Right lobe of liver (tissue), 6 donors: ENCODE data around the gene FAM78B. TPM values are rescaled to one million over a fixed set of nuclear protein-coding genes. Genes with fewer than 3 reads are reported as not detected.
A peak's percentile ranks its signal among the peaks of the same experiment; 100 is the strongest.

Experiments
- ATAC-seq, 4 donors: fragments of 200-7000 bp; cut with Tn5 transposase; one replicate each; pipeline ENCODE4 v1.9.1; 2020; ENCODE audit warnings: mild to moderate bottlenecking in 4 of 4, moderate library complexity in 4 of 4
- DNase-seq, 3 donors: peaks; one replicate each; pipeline ENCODE4 v3.0.0-alpha.2; 2020
- H3K27ac ChIP-seq, 3 donors: fragments of 200-600 bp; one replicate each; pipeline ENCODE4 v1.8.0; 2022
- H3K27me3 ChIP-seq, 2 donors: fragments of 200-600 bp; one replicate each; pipeline ENCODE4 v1.8.0; 2022
- H3K36me3 ChIP-seq, 4 donors: fragments of 200-600 bp; sonication (generic) in 1 of 4; one replicate each; pipeline versions ENCODE4 v1.5.1 to v1.8.0; 2017 to 2022; ENCODE audit warnings: control low read depth in 1 of 4
- H3K4me1 ChIP-seq, 4 donors: fragments of 200-600 bp; sonication (generic) in 1 of 4; one replicate each; pipeline versions ENCODE4 v1.5.1 to v1.8.0; 2017 to 2022; ENCODE audit warnings: control low read depth in 1 of 4
- H3K4me3 ChIP-seq, 3 donors: fragments of 200-600 bp; one replicate each; pipeline ENCODE4 v1.8.0; 2022
- H3K9me3 ChIP-seq, 4 donors: fragments of 200-600 bp; sonication (generic) in 1 of 4; one replicate each; pipeline versions ENCODE4 v1.5.1 to v1.8.0; 2017 to 2022; ENCODE audit warnings: control low read depth in 1 of 4
- CTCF ChIP-seq, 4 donors: fragments of 200-600 bp in 3 of 4; fragments of 450-650 bp in 1 of 4; IDR thresholded peaks; one replicate each; pipeline versions ENCODE4 v1.5.1 to v1.8.0; 2016 to 2022; ENCODE audit warnings: antibody characterized with exemption in 4 of 4, mild to moderate bottlenecking in 2 of 4
- POLR2A ChIP-seq: fragments of 450-650 bp; IDR thresholded peaks from one replicate; pipeline ENCODE4 v1.6.1; 2017; ENCODE audit warnings: antibody characterized with exemption, mild to moderate bottlenecking
- WGBS: methylation state at CpG from one replicate; pipeline ENCODE4 v1.1.6; 2018; ENCODE audit warnings: low coverage, low lambda C conversion rate; ENCODE audit not compliant: insufficient coverage; ENCODE audit errors: missing lambda C conversion rate; 5-methylcytosine and 5-hydroxymethylcytosine counted together
- intact Hi-C, 2 donors: fragments of 100-400 bp; cut with DNase I; formaldehyde crosslinking; loops; one replicate each; pipeline versions ENCODE4 v1.11.2 to v1.14.1; 2022
- total RNA-seq, 6 experiments: library from RNA; depleted of rRNA in 2 of 6; stranded (reverse); fragments of >200 nt in 2 of 6; fragmentation: NEBNext Ultra II Directional in 3 of 6; extraction: Animal tissue kit (Norgen Biotek cat#: 25700) in 3 of 6; gene quantifications; one replicate each; pipeline versions ENCODE4 v1.1.0 to v1.2.4, GENCODE V29; 2016 to 2023
- donor health status: DM: no; HTN: yes; CAD: no.
- donor health status: DM: no; HTN: no; CAD: no.
- donor health status: DM: no; HTN: no; CAD: no.
- donor health status: DM: no; HTN: yes; CAD: no.
- donor health status: DM: no; HTN: yes; CAD: no.

The FAM78B gene
- total RNA-seq, 6 experiments from 2014 or later, result 0.58 to 1.4 (median 1.1) TPM

- Histone ChIP-seq H3K36me3 (no peaks in the 10 kb centered on the region), H3K9me3 (no peaks in the 10 kb centered on the region), H3K27me3 (no peaks in the 10 kb centered on the region), H3K27ac (no peak overlapping the region), H3K4me1 (no peaks in the 10 kb centered on the region), H3K4me3 (no peak overlapping the region)
- intact Hi-C loops, result no loop called here
- no CpG with 5 or more reads among the region's 2 CpGs for WGBS
- ATAC-seq (no peak), DNase-seq (no peak)
- TF ChIP-seq POLR2A (no peak), CTCF (IDR thresholded peaks at IDR 0.05) (no peak)
Measured at GRCh38 chr1:166079276-166079675, 87.5 kb downstream of the FAM78B start.

GRCh38 chr1:166073489-166073888, 93.3 kb downstream of the FAM78B start:
- H3K27ac ChIP-seq, result no peak overlapping the region
- DNase-seq, result no peak
- 62% methylated on average over 3 of the region's 3 CpGs for WGBS

GRCh38 chr1:166069390-166069789, 97.4 kb downstream of the FAM78B start:
- TF ChIP-seq POLR2A (no peak), CTCF (IDR thresholded peaks at IDR 0.05) (no peak)
- Histone ChIP-seq H3K27ac (no peak overlapping the region), H3K4me3 (no peak overlapping the region), H3K27me3 (no peaks in the 10 kb centered on the region), H3K36me3 (no peaks in the 10 kb centered on the region), H3K4me1 (no peaks in the 10 kb centered on the region), H3K9me3 (no peaks in the 10 kb centered on the region)
- ATAC-seq, result no peak
- WGBS, result 57% methylated on average over 2 of the region's 2 CpGs
- intact Hi-C loops, result no loop called here
- no peak for DNase-seq

More at GRCh38 chr1:166073489-166073888, 93.3 kb downstream of the FAM78B start:
- Histone ChIP-seq H3K4me3 (no peak overlapping the region), H3K4me1 (no peaks in the 10 kb centered on the region), H3K36me3 (no peaks in the 10 kb centered on the region), H3K27me3 (no peaks in the 10 kb centered on the region), H3K9me3 (no peaks in the 10 kb centered on the region)
- intact Hi-C loops, result no loop called here
- ATAC-seq, result no peak
- TF ChIP-seq CTCF (IDR thresholded peaks at IDR 0.05) (no peak), POLR2A (no peak)

- ATAC-seq (no peak), DNase-seq (no peak)
- Histone ChIP-seq H3K4me3 (no peak overlapping the region), H3K36me3 (no peaks in the 10 kb centered on the region), H3K4me1 (no peaks in the 10 kb centered on the region), H3K27ac (no peak overlapping the region), H3K27me3 (no peaks in the 10 kb centered on the region), H3K9me3 (no peaks in the 10 kb centered on the region)
- intact Hi-C loops, result no loop called here
- no peak for TF ChIP-seq CTCF (IDR thresholded peaks at IDR 0.05)
- no peak for TF ChIP-seq POLR2A
Measured at GRCh38 chr1:166066107-166066506, 100.7 kb downstream of the FAM78B start.

- no peaks in the 10 kb centered on the region for H3K27me3 ChIP-seq
- no peaks in the 10 kb centered on the region for H3K36me3 ChIP-seq
- no peak for DNase-seq
- H3K27ac ChIP-seq, result no peak overlapping the region
- TF ChIP-seq POLR2A (no peak), CTCF (IDR thresholded peaks at IDR 0.05) (no peak)
- 43% methylated on average over 1 of the region's 1 CpG for WGBS
- peak; percentile 36 to 88 (median 70) for ATAC-seq
- intact Hi-C loops, result no loop called here
- no peaks in the 10 kb centered on the region for H3K4me1 ChIP-seq
- H3K4me3 ChIP-seq, result no peak overlapping the region
- H3K9me3 ChIP-seq, result no peaks in the 10 kb centered on the region
Measured at GRCh38 chr1:166064951-166065350, 101.8 kb downstream of the FAM78B start.
